Central memory CD8-positive, alpha-beta T cell (primary cell): ENCODE results near the gene SLC43A1.
A peak's percentile ranks its signal among the peaks of the same experiment; 100 is the strongest.
"Not testable (repeated sequence)": the region's sequence is repeated elsewhere in the genome, so short reads cannot be mapped to it uniquely, and the experiment has no call there.

ENCODE experiments used
- ATAC-seq: fragments of 150-1000 bp; cut with Tn5 transposase; replicated peaks from 2 replicates; pipeline ENCODE4 v1.10.0; 2022; ENCODE audit warnings: mild to moderate bottlenecking, moderate FRiP score, moderate number of reproducible peaks; ENCODE audit not compliant: poor library complexity, severe bottlenecking; ENCODE audit errors: extremely low read depth
- DNase-seq, 2 donors: peaks; one replicate each; pipeline ENCODE4 v3.0.0; 2021; ENCODE audit warnings: low spot score in 2 of 2
- H3K27ac Mint-ChIP-seq: one replicate; pipeline ENCODE4 v1.8.0; 2022; ENCODE audit warnings: low read depth, mild to moderate bottlenecking, moderate library complexity, mixed read lengths
- H3K27me3 Mint-ChIP-seq: one replicate; pipeline ENCODE4 v1.8.0; 2022; ENCODE audit warnings: mixed read lengths
- H3K36me3 Mint-ChIP-seq: one replicate; pipeline ENCODE4 v1.8.0; 2022; ENCODE audit warnings: mild to moderate bottlenecking, moderate library complexity, mixed read lengths; ENCODE audit not compliant: insufficient read depth
- H3K4me1 Mint-ChIP-seq: one replicate; pipeline ENCODE4 v1.8.0; 2022; ENCODE audit warnings: mixed read lengths
- H3K4me3 Mint-ChIP-seq: one replicate; pipeline ENCODE4 v1.8.0; 2022; ENCODE audit warnings: mild to moderate bottlenecking, moderate library complexity, mixed read lengths
- H3K9me3 Mint-ChIP-seq: one replicate; pipeline ENCODE4 v1.8.0; 2022; ENCODE audit warnings: mixed read lengths

Gene SLC43A1

GRCh38 chr11:57543593-57543992, 28.1 kb upstream of the SLC43A1 start:
- DNase-seq: no peak
- H3K4me3 Mint-ChIP-seq: no peak overlapping the region
- no peak for ATAC-seq
- peaks cover 6% of the 10 kb centered on the region for H3K36me3 Mint-ChIP-seq
- H3K9me3 Mint-ChIP-seq: no peaks in the 10 kb centered on the region
- H3K4me1 Mint-ChIP-seq: peaks cover 11% of the 10 kb centered on the region
- no peak overlapping the region for H3K27ac Mint-ChIP-seq
- H3K27me3 Mint-ChIP-seq: no peaks in the 10 kb centered on the region

GRCh38 chr11:57542582-57542981, 27.1 kb upstream of the SLC43A1 start:
- ATAC-seq (no peak), DNase-seq (no peak)
- Mint-ChIP-seq H3K27ac (peak overlapping the region; percentile 10), H3K4me1 (peaks cover 7% of the 10 kb centered on the region), H3K9me3 (no peaks in the 10 kb centered on the region), H3K27me3 (no peaks in the 10 kb centered on the region), H3K36me3 (peaks cover 2% of the 10 kb centered on the region), H3K4me3 (no peak overlapping the region)

GRCh38 chr11:57541169-57541568, 25.7 kb upstream of the SLC43A1 start:
- DNase-seq: no peak
- H3K27me3 Mint-ChIP-seq: no peaks in the 10 kb centered on the region
- H3K4me3 Mint-ChIP-seq: no peak overlapping the region
- no peaks in the 10 kb centered on the region for H3K4me1 Mint-ChIP-seq
- no peak overlapping the region for H3K27ac Mint-ChIP-seq
- H3K36me3 Mint-ChIP-seq: peaks cover 2% of the 10 kb centered on the region
- H3K9me3 Mint-ChIP-seq: no peaks in the 10 kb centered on the region
- ATAC-seq: no peak

DNA sequence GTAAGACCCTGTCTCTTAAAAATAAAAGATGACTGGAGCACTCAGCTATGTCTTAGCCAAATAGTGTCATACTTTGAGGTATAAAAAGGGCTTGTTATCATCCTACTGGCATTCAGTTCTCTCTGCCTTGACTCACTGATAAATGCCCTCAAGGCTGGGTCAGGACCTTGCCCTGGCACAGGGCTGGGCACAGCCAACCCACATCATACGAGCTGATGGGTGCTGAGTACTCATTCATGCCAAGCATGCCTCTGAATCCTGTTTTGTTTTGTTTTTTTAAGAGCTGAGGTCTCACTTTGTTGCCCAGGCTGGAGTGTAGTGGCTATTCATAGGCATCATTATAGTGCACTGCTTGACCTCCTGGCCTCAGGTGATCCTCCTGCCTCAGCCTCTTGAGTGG, 23.8 kb upstream of the SLC43A1 start:
- no peaks in the 10 kb centered on the region for H3K4me1 Mint-ChIP-seq

DNA sequence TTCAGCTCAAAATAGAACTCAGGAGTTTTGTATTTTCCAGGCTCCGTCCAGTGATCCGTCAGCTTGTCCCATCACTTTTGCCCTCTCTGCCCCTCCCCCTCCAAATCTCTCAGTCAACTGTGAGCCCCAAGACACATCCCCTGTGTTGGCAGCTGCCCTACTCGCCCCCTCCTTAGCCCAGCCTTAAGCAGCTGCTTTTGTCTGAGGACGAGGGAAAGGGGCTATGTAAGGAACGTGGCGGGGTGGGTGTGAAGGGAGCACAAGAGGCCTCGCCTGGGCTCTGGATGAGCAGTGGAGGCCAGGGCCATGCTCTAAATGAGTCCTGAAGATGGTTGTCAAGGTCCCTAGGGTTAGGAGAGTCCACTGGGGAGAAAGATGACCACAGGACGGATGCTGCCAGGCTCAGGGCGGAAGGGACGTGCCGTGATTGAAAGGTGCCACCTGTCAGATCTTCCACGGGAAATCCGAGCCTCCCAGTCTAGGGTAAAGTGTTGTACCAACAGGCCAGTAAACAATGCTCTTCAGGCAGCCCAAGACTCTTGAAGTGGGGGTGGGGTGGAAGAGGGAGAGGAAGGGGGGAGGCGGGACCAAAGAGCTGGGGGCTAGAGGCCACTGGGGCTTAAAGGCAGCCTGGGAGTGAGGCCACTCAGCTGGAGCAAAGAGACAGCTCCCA, 21.6 kb upstream of the SLC43A1 start, which contains the start of gene SMTNL1:
SMTNL1 (plus strand) TSS at position 649 of the 673 bp plus-strand sequence. CDS start 5,048 bp downstream, outside the sequence.
- Mint-ChIP-seq H3K9me3 (no peaks in the 10 kb centered on the region), H3K4me3 (no peak within 1 kb of the TSS), H3K4me1 (peaks cover under 1% of the 10 kb centered on the region), H3K27ac (peak within 1 kb of the TSS; percentile 52), H3K27me3 (no peaks in the 10 kb centered on the region), H3K36me3 (peaks cover 2% of the 10 kb centered on the region)
- no peak for ATAC-seq
- no peak for DNase-seq

More for the DNA sequence above, 23.8 kb upstream of the SLC43A1 start:
- DNase-seq (no peak), ATAC-seq (no peak)
- peaks cover 2% of the 10 kb centered on the region for H3K36me3 Mint-ChIP-seq
- no peaks in the 10 kb centered on the region for H3K9me3 Mint-ChIP-seq
- no peak overlapping the region for H3K27ac Mint-ChIP-seq
- H3K27me3 Mint-ChIP-seq: no peaks in the 10 kb centered on the region
- H3K4me3 Mint-ChIP-seq: no peak overlapping the region

- peaks cover 22% of the 10 kb centered on the region for H3K4me1 Mint-ChIP-seq
- not testable (repeated sequence) for ATAC-seq, H3K4me3 Mint-ChIP-seq, H3K27ac Mint-ChIP-seq, DNase-seq, H3K9me3 Mint-ChIP-seq, H3K27me3 Mint-ChIP-seq
- H3K36me3 Mint-ChIP-seq: peaks cover 11% of the 10 kb centered on the region
Observed at GRCh38 chr11:57534449-57534848, 18.9 kb upstream of the SLC43A1 start.

GRCh38 chr11:57530596-57531507, 15.3 kb upstream of the SLC43A1 start, which contains the start of gene TIMM10:
Gene TIMM10 (minus strand): TSS chr11:57530754. CDS start chr11:57530189, 565 bp downstream.
- H3K27me3 Mint-ChIP-seq: no peaks in the 10 kb centered on the region
- peaks cover 9% of the 10 kb centered on the region for H3K36me3 Mint-ChIP-seq
- H3K4me3 Mint-ChIP-seq: peak within 1 kb of the TSS; percentile 96
- peak; percentile 85 for ATAC-seq
- peak; percentile 80 to 89 for DNase-seq
- H3K27ac Mint-ChIP-seq: peak within 1 kb of the TSS; percentile 99
- H3K9me3 Mint-ChIP-seq: no peaks in the 10 kb centered on the region
- peaks cover 22% of the 10 kb centered on the region for H3K4me1 Mint-ChIP-seq

GRCh38 chr11:57530215-57530595, 14.7 kb upstream of the SLC43A1 start:
- peak overlapping the region; percentile 96 for H3K4me3 Mint-ChIP-seq
- H3K4me1 Mint-ChIP-seq: peaks cover 22% of the 10 kb centered on the region
- ATAC-seq: no peak
- peaks cover 9% of the 10 kb centered on the region for H3K36me3 Mint-ChIP-seq
- H3K27ac Mint-ChIP-seq: peak overlapping the region; percentile 99
- no peak for DNase-seq
- no peaks in the 10 kb centered on the region for H3K9me3 Mint-ChIP-seq
- no peaks in the 10 kb centered on the region for H3K27me3 Mint-ChIP-seq

DNA sequence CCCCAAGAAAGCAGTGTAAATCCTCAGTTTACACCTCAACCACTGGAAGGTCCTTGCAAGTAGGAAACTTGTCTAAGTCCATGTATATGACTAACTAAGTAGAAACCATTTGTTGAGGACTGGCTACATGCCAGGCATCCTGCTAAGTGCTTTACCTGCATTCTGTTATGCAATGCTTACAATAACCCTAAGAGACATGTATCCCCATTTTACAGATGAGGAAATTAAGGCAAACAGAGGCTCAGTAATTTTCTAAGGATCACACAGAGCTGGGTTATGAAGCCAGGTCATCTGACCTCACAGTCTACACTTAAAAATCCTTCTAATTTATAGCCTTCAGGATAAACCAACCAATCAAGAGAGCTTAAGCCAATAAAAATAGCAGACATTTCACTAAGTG, 13.5 kb upstream of the SLC43A1 start:
- no peak overlapping the region for H3K4me3 Mint-ChIP-seq
- no peaks in the 10 kb centered on the region for H3K9me3 Mint-ChIP-seq
- DNase-seq: no peak
- no peaks in the 10 kb centered on the region for H3K27me3 Mint-ChIP-seq
- ATAC-seq: no peak
- H3K27ac Mint-ChIP-seq: peak overlapping the region; percentile 46
- peaks cover 22% of the 10 kb centered on the region for H3K4me1 Mint-ChIP-seq
- H3K36me3 Mint-ChIP-seq: peaks cover 9% of the 10 kb centered on the region

- Mint-ChIP-seq H3K4me3 (no peak overlapping the region), H3K27me3 (no peaks in the 10 kb centered on the region), H3K4me1 (peaks cover 22% of the 10 kb centered on the region), H3K27ac (no peak overlapping the region), H3K9me3 (no peaks in the 10 kb centered on the region), H3K36me3 (peaks cover 9% of the 10 kb centered on the region)
- no peak for ATAC-seq
- DNase-seq: peak; percentile 52 to 73
Observed at GRCh38 chr11:57527056-57527631, 11.6 kb upstream of the SLC43A1 start.

GRCh38 chr11:57523419-57523818, 7.9 kb upstream of the SLC43A1 start:
- ATAC-seq: no peak
- H3K27me3 Mint-ChIP-seq: no peaks in the 10 kb centered on the region
- no peak for DNase-seq
- H3K9me3 Mint-ChIP-seq: no peaks in the 10 kb centered on the region
- no peaks in the 10 kb centered on the region for H3K36me3 Mint-ChIP-seq
- no peak overlapping the region for H3K4me3 Mint-ChIP-seq
- H3K4me1 Mint-ChIP-seq: no peaks in the 10 kb centered on the region
- H3K27ac Mint-ChIP-seq: no peak overlapping the region

DNA sequence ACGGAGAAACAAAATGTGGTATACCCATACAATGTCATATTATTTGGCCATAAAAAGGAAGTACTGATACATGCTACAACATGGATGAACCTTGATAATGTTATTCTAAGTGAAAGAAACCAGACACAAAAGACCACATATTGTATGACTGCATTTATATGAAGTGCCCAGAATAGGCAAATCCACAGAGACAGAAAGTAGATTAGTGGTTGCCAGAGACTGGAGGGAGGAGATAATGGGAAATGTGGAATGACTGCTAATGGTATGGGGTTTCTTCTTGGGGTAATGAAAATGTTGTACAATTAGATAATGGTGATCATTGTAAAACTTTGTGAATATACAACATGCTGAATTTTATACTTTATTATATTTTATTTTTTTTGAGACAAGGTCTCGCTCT, 5.6 kb upstream of the SLC43A1 start:
- no peak for DNase-seq
- Mint-ChIP-seq H3K4me1 (peaks cover 2% of the 10 kb centered on the region), H3K27ac (no peak overlapping the region), H3K4me3 (no peak overlapping the region), H3K9me3 (no peaks in the 10 kb centered on the region), H3K27me3 (no peaks in the 10 kb centered on the region), H3K36me3 (no peaks in the 10 kb centered on the region)
- ATAC-seq: no peak
